GM13976 (cell line): ENCODE results near the gene ATF7.

Experiments
- DNase-seq: peaks from one replicate; pipeline ENCODE4 v3.0.0; 2012; ENCODE audit warnings: low spot score
- CTCF ChIP-seq: IDR thresholded peaks from 2 replicates; pipeline ENCODE4 v1.5.1; 2012; ENCODE audit warnings: borderline replicate concordance, mild to moderate bottlenecking; ENCODE audit not compliant: insufficient read depth; ENCODE audit errors: extremely low read depth, missing control alignments, control extremely low read depth
- in situ Hi-C: fragments of 300-500 bp; cut with MboI; formaldehyde crosslinking; loops from one replicate; pipeline ENCODE4 v1.12.0; 2022; ENCODE audit warnings: low sequenced_read_pairs, mixed read lengths, inconsistent platforms; ENCODE audit not compliant: unreplicated experiment

ATF7 gene

GRCh38 chr12:53592426-53592825 lies 33.8 kb downstream of the ATF7 start:
- no peak for DNase-seq
- no peak for TF ChIP-seq CTCF
- in situ Hi-C loops, result no loop called here

- DNase-seq, result no peak
- in situ Hi-C loops, result no loop called here
- no peak for TF ChIP-seq CTCF
Measured at GRCh38 chr12:53591301-53592206, 34.6 kb downstream of the ATF7 start.

- in situ Hi-C loops, result no loop called here
- no peak for TF ChIP-seq CTCF
- DNase-seq, result no peak
Measured at GRCh38 chr12:53590652-53591051, 35.5 kb downstream of the ATF7 start.

- TF ChIP-seq CTCF, result no peak
- DNase-seq, result no peak
- in situ Hi-C loops, result no loop called here
Measured at GRCh38 chr12:53589915-53590314, 36.3 kb downstream of the ATF7 start.

GRCh38 chr12:53589423-53589822 lies 36.8 kb downstream of the ATF7 start:
- in situ Hi-C loops, result no loop called here
- no peak for DNase-seq
- TF ChIP-seq CTCF, result no peak

GRCh38 chr12:53588123-53588522 lies 38.1 kb downstream of the ATF7 start:
- no peak for TF ChIP-seq CTCF
- DNase-seq, result no peak
- in situ Hi-C loops, result no loop called here

GRCh38 chr12:53586745-53587144 lies 39.4 kb downstream of the ATF7 start:
- no peak for TF ChIP-seq CTCF
- DNase-seq, result no peak
- in situ Hi-C loops, result no loop called here
